ENCODE data around the gene MEX3C.

The MEX3C gene

GRCh38 chr18:51191128-51191717 is 6.3 kb downstream of the MEX3C start:
- no peak for DNase-seq (ENCODE audit: low read depth)

- no peak for DNase-seq (ENCODE audit: low read depth)
These were observed 7.5 kb downstream of the MEX3C start for GRCh38 chr18:51190000-51190399.

GRCh38 chr18:51188024-51188701 is 9.3 kb downstream of the MEX3C start:
- no peak for DNase-seq (ENCODE audit: low read depth)

- DNase-seq (ENCODE audit: low read depth) = no peak
These were observed 12.4 kb downstream of the MEX3C start for GRCh38 chr18:51185075-51185474.

- no peak for DNase-seq (ENCODE audit: low read depth)
These were observed 13.4 kb downstream of the MEX3C start for GRCh38 chr18:51184091-51184457.

- DNase-seq (ENCODE audit: low read depth) = no peak
These were observed 13.9 kb downstream of the MEX3C start for GRCh38 chr18:51183372-51184090.

GRCh38 chr18:51182824-51183223 is 14.7 kb downstream of the MEX3C start:
- no peak for DNase-seq (ENCODE audit: low read depth)

- DNase-seq (ENCODE audit: low read depth) = no peak
These were observed 25.7 kb downstream of the MEX3C start for GRCh38 chr18:51171625-51172259.

GRCh38 chr18:51171223-51171622 is 26.3 kb downstream of the MEX3C start:
- DNase-seq (ENCODE audit: low read depth) = no peak

GRCh38 chr18:51170664-51171063 is 26.8 kb downstream of the MEX3C start:
- DNase-seq (ENCODE audit: low read depth) = no peak

GRCh38 chr18:51169731-51170130 is 27.8 kb downstream of the MEX3C start:
- no peak for DNase-seq (ENCODE audit: low read depth)

GRCh38 chr18:51168960-51169662 is 28.4 kb downstream of the MEX3C start:
- no peak for DNase-seq (ENCODE audit: low read depth)

GRCh38 chr18:51168026-51168742 is 29.3 kb downstream of the MEX3C start:
- no peak for DNase-seq (ENCODE audit: low read depth)

GRCh38 chr18:51165296-51165695 is 32.2 kb downstream of the MEX3C start:
- DNase-seq (ENCODE audit: low read depth) = no peak

GRCh38 chr18:51164761-51165281 is 32.7 kb downstream of the MEX3C start:
- no peak for DNase-seq (ENCODE audit: low read depth)

GRCh38 chr18:51164342-51164741 is 33.1 kb downstream of the MEX3C start:
- no peak for DNase-seq (ENCODE audit: low read depth)

GRCh38 chr18:51163543-51163942 is 33.9 kb downstream of the MEX3C start:
- DNase-seq (ENCODE audit: low read depth) = no peak

GRCh38 chr18:51162617-51163016 is 34.9 kb downstream of the MEX3C start:
- DNase-seq (ENCODE audit: low read depth) = no peak

- DNase-seq (ENCODE audit: low read depth) = no peak
These were observed 36.8 kb downstream of the MEX3C start for GRCh38 chr18:51160646-51161045.

- no peak for DNase-seq (ENCODE audit: low read depth)
These were observed 40.3 kb downstream of the MEX3C start for GRCh38 chr18:51157215-51157614.

- no peak for DNase-seq (ENCODE audit: low read depth)
These were observed 42.9 kb downstream of the MEX3C start for GRCh38 chr18:51154431-51155063.

All from stimulated activated CD8-positive, alpha-beta memory T cell treated with anti-CD3 and anti-CD28 coated beads, Interleukin-15, amount 100 ng/mL, for 24 hours (primary cell).